HepG2 (cell line): Measurements from ENCODE around the gene UPK1B. TPM values are rescaled to one million over a fixed set of nuclear protein-coding genes. Genes with fewer than 3 reads are reported as not detected.

Experiments used
- ATAC-seq: fragments of 200-7000 bp; cut with Tn5 transposase; 3 replicates; pipeline ENCODE4 v1.9.1; 2020; ENCODE audit warnings: mild to moderate bottlenecking, moderate library complexity
- BruUV-seq: library from RNA; stranded (reverse); fragments of 400-500 nt; replicated peaks from 2 replicates; lab custom pipeline; 2021; lab: Mats Ljungman, UMichigan
- CTCF ChIA-PET: fragments of 300-600 bp; formaldehyde crosslinking; extraction: SDS; loops from one replicate; lab custom pipeline; 2021; ENCODE audit warnings: low total read pairs, inconsistent platforms, low intra/inter-chr PET ratio; lab: Yijun Ruan, JAX
- POLR2A ChIA-PET: fragments of 350-600 bp; sonication (Branson Sonifier 250); formaldehyde crosslinking; loops from one replicate; lab custom pipeline; 2020; ENCODE audit warnings: antibody characterized with exemption, inconsistent platforms; lab: Yijun Ruan, JAX
- DNase-seq: peaks from one replicate; pipeline ENCODE4 v3.0.0-alpha.2; 2015; ENCODE audit warnings: low spot score
- FAIRE-seq: peaks from 3 replicates; lab custom pipeline; 2011; peaks lifted over from hg19 to GRCh38; lab: Jason Lieb, UNC
- H2AFZ ChIP-seq: one replicate; pipeline ENCODE4 v1.6.1; 2011; ENCODE audit warnings: low read length, inconsistent platforms
- H3K27ac ChIP-seq: fragments of 300-600 bp; 3 replicates; pipeline ENCODE4 v1.8.0; 2011; ENCODE audit warnings: mixed run types, mild to moderate bottlenecking, mixed read lengths, low read length, inconsistent platforms; ENCODE audit not compliant: insufficient read depth; ENCODE audit errors: extremely low read length
- H3K27me3 ChIP-seq, 2 experiments: fragments of 200-600 bp in 1 of 2; 2 replicates in 1 of 2; 3 replicates in 1 of 2; pipeline versions ENCODE4 v1.6.0 to v1.8.0; 2011; ENCODE audit warnings: low read length in 2 of 2, mild to moderate bottlenecking in 2 of 2, moderate library complexity in 2 of 2, inconsistent platforms in 1 of 2; ENCODE audit not compliant: insufficient read depth in 2 of 2, control insufficient read depth in 1 of 2
- H3K36me3 ChIP-seq, 2 experiments: fragments of 200-600 bp in 1 of 2; replicated peaks in 1 of 2; 2 replicates in 1 of 2; 3 replicates in 1 of 2; pipeline versions ENCODE4 v1.5.1 to v1.8.0; 2011; ENCODE audit warnings: low read length in 2 of 2, inconsistent platforms in 1 of 2; ENCODE audit not compliant: insufficient read depth in 2 of 2, control insufficient read depth in 1 of 2
- H3K4me1 ChIP-seq: 2 replicates; pipeline ENCODE4 v1.5.1; 2012; ENCODE audit warnings: low read length, inconsistent platforms; ENCODE audit not compliant: insufficient read depth
- H3K4me2 ChIP-seq: 2 replicates; pipeline ENCODE4 v1.6.0; 2011; ENCODE audit warnings: low read depth, low read length, inconsistent platforms
- H3K4me3 ChIP-seq, 3 experiments: fragments of 200-600 bp in 1 of 3; sonication (generic), shearing (Covaris generic) in 1 of 3; replicated peaks in 1 of 3; 2 replicates each; pipeline ENCODE4 v1.5.1; 2011 to 2016; ENCODE audit warnings: low read length in 3 of 3, inconsistent platforms in 2 of 3, low read depth in 2 of 3, mild to moderate bottlenecking in 2 of 3, control low read depth in 1 of 3, mixed read lengths in 1 of 3; ENCODE audit not compliant: insufficient read depth in 1 of 3
- H3K79me2 ChIP-seq: one replicate; pipeline ENCODE4 v1.6.1; 2011; ENCODE audit warnings: low read length, inconsistent platforms; ENCODE audit not compliant: insufficient read depth
- H3K9ac ChIP-seq: 2 replicates; pipeline ENCODE4 v1.6.0; 2011; ENCODE audit warnings: mild to moderate bottlenecking, low read depth, low read length, inconsistent platforms; ENCODE audit not compliant: insufficient read depth
- H3K9me3 ChIP-seq: 2 replicates; pipeline ENCODE4 v1.5.1; 2012; ENCODE audit warnings: mild to moderate bottlenecking, low read length
- H4K20me1 ChIP-seq: 2 replicates; pipeline ENCODE4 v1.6.0; 2011; ENCODE audit warnings: inconsistent platforms, mild to moderate bottlenecking, low read length, moderate library complexity; ENCODE audit not compliant: insufficient read depth
- ATF7 ChIP-seq, 2 experiments: fragments of 450-650 bp in 1 of 2; sonication (generic) in 1 of 2; formaldehyde crosslinking in 1 of 2; IDR thresholded peaks; 2 replicates each; pipeline versions ENCODE4 v1.4.0 to v1.6.1; 2016 to 2020; ENCODE audit warnings: antibody characterized with exemption in 1 of 2, mild to moderate bottlenecking in 1 of 2, missing genetic modification reagents in 1 of 2
- CENPX ChIP-seq: sonication (generic); formaldehyde crosslinking; IDR thresholded peaks from 2 replicates; pipeline ENCODE4 v1.9.0; 2021; ENCODE audit warnings: mild to moderate bottlenecking, missing genetic modification reagents, moderate library complexity
- GTF2F1 ChIP-seq: fragments of 150-350 bp; IDR thresholded peaks from 2 replicates; pipeline ENCODE4 v1.6.1; 2014; ENCODE audit warnings: low read length
- MYC ChIP-seq: sonication (generic); formaldehyde crosslinking; IDR thresholded peaks from 2 replicates; pipeline ENCODE4 v1.9.0; 2021; ENCODE audit warnings: missing genetic modification reagents, borderline replicate concordance
- RORA ChIP-seq: sonication (generic); formaldehyde crosslinking; IDR thresholded peaks from 2 replicates; pipeline ENCODE4 v1.5.0; 2020; ENCODE audit warnings: mild to moderate bottlenecking, missing genetic modification reagents, moderate library complexity
- SP140L ChIP-seq: sonication (generic); formaldehyde crosslinking; IDR thresholded peaks from 2 replicates; pipeline ENCODE4 v1.4.0; 2020; ENCODE audit warnings: missing genetic modification reagents, borderline replicate concordance
- ZNF713 ChIP-seq: sonication (generic); formaldehyde crosslinking; IDR thresholded peaks from 2 replicates; pipeline ENCODE4 v1.4.0; 2020; ENCODE audit warnings: mild to moderate bottlenecking, missing genetic modification reagents
- WGBS: methylation state at CpG from one replicate; pipeline ENCODE4 v1.1.6; 2017; ENCODE audit warnings: low lambda C conversion rate; 5-methylcytosine and 5-hydroxymethylcytosine counted together
- in situ Hi-C: cut with HindIII; loops from 2 replicates; pipeline ENCODE4 v1.10.0; 2017; ENCODE audit warnings: low pct_unique_long_range_greater_than_20kb; ENCODE audit not compliant: extremely low pct_ligation_motif_present
- intact Hi-C: fragments of 100-400 bp; cut with micrococcal nuclease; formaldehyde crosslinking; loops from one replicate; pipeline ENCODE4 v1.10.0; 2022; ENCODE audit not compliant: unreplicated experiment
- polyA plus RNA-seq, 8 experiments: library from polyadenylated mRNA; depleted of rRNA in 3 of 8; stranded (reverse) in 7 of 8; unstranded in 1 of 8; fragments of >200 nt; fragmentation: Illumina TruSeq in 4 of 8; extraction: Trizol in 4 of 8; gene quantifications; 2 replicates each; pipeline versions ENCODE4 v1.2.1 to v1.2.3, GENCODE V29; 2011 to 2016; ENCODE audit warnings: low read depth in 4 of 8, missing spikeins in 1 of 8, mixed read lengths in 1 of 8; ENCODE audit not compliant: insufficient read depth in 1 of 8
- total RNA-seq, 5 experiments: library from RNA; depleted of rRNA; stranded (reverse); fragments of >200 nt; fragmentation: Illumina TruSeq; extraction: Trizol; gene quantifications; 2 replicates each; pipeline ENCODE4 v1.2.3, GENCODE V29; 2016; ENCODE audit warnings: low read depth in 1 of 5
- TF ChIP-seq, protein P1 (sequence below): sonication (generic); formaldehyde crosslinking; IDR thresholded peaks from 2 replicates; pipeline ENCODE4 v1.8.1; 2022; ENCODE audit warnings: low read depth, mild to moderate bottlenecking, missing genetic modification reagents

Gene UPK1B
- total and polyA plus RNA-seq, 2 of the 13 experiments (the other 11 are each of a cell fraction or from before 2014, with no cell fraction given): not detected

- H3K79me2 ChIP-seq: no peaks in the 10 kb centered on the region
- no peaks in the 10 kb centered on the region; the same call in 1 of the 2 replicates for H4K20me1 ChIP-seq
- TF ChIP-seq, protein P1, sequence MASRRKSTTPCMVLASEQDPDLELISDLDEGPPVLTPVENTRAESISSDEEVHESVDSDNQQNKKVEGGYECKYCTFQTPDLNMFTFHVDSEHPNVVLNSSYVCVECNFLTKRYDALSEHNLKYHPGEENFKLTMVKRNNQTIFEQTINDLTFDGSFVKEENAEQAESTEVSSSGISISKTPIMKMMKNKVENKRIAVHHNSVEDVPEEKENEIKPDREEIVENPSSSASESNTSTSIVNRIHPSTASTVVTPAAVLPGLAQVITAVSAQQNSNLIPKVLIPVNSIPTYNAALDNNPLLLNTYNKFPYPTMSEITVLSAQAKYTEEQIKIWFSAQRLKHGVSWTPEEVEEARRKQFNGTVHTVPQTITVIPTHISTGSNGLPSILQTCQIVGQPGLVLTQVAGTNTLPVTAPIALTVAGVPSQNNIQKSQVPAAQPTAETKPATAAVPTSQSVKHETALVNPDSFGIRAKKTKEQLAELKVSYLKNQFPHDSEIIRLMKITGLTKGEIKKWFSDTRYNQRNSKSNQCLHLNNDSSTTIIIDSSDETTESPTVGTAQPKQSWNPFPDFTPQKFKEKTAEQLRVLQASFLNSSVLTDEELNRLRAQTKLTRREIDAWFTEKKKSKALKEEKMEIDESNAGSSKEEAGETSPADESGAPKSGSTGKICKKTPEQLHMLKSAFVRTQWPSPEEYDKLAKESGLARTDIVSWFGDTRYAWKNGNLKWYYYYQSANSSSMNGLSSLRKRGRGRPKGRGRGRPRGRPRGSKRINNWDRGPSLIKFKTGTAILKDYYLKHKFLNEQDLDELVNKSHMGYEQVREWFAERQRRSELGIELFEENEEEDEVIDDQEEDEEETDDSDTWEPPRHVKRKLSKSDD: no peak
- no peak for TF ChIP-seq ZNF713 (CRISPR knock-in tag)
- no peak for TF ChIP-seq MYC
- TF ChIP-seq RORA (CRISPR knock-in tag): no peak
- TF ChIP-seq ATF7 (IDR thresholded peaks at IDR 0.05): no peak
- TF ChIP-seq ATF7 (CRISPR knock-in tag; IDR thresholded peaks at IDR 0.05): no peak
- TF ChIP-seq SP140L: no peak
- no peak for TF ChIP-seq CENPX (CRISPR knock-in tag)
- no peak for TF ChIP-seq GTF2F1
- BruUV-seq: no TSS peak
- WGBS: 97% methylated on average over 7 of the region's 7 CpGs
- H3K4me3 ChIP-seq: no peak overlapping the region
- H3K27ac ChIP-seq: no peak overlapping the region
- H2AFZ ChIP-seq: no peak overlapping the region
- CTCF ChIA-PET: no interaction called here
- POLR2A ChIA-PET: no interaction called here
- peaks cover 22% of the 10 kb centered on the region for H3K4me1 ChIP-seq
- ATAC-seq (no peak), DNase-seq (no peak), FAIRE-seq (no peak)
- no peaks in the 10 kb centered on the region for H3K9me3 ChIP-seq
- H3K9ac ChIP-seq: no peak overlapping the region
- no peaks in the 10 kb centered on the region for H3K27me3 ChIP-seq
- in situ Hi-C loops (no loop called here), intact Hi-C loops (no loop called here)
- H3K4me2 ChIP-seq: no peak overlapping the region
- H3K36me3 ChIP-seq: peaks cover 10 to 59% of the 10 kb centered on the region in 2 experiments; a peak in 4 of 5 replicates
These were observed 56.7 kb downstream of the UPK1B start for GRCh38 chr3:119230071-119230470.
